ENCODE results near the gene CSPG5. TPM values are rescaled to one million over a fixed set of nuclear protein-coding genes. Genes with fewer than 3 reads are reported as not detected.

The CSPG5 gene, protein sequence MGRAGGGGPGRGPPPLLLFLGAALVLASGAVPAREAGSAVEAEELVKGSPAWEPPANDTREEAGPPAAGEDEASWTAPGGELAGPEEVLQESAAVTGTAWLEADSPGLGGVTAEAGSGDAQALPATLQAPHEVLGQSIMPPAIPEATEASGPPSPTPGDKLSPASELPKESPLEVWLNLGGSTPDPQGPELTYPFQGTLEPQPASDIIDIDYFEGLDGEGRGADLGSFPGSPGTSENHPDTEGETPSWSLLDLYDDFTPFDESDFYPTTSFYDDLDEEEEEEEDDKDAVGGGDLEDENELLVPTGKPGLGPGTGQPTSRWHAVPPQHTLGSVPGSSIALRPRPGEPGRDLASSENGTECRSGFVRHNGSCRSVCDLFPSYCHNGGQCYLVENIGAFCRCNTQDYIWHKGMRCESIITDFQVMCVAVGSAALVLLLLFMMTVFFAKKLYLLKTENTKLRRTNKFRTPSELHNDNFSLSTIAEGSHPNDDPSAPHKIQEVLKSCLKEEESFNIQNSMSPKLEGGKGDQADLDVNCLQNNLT
- total RNA-seq, result under 1 TPM; 0.37 to 0.42 TPM

DNA sequence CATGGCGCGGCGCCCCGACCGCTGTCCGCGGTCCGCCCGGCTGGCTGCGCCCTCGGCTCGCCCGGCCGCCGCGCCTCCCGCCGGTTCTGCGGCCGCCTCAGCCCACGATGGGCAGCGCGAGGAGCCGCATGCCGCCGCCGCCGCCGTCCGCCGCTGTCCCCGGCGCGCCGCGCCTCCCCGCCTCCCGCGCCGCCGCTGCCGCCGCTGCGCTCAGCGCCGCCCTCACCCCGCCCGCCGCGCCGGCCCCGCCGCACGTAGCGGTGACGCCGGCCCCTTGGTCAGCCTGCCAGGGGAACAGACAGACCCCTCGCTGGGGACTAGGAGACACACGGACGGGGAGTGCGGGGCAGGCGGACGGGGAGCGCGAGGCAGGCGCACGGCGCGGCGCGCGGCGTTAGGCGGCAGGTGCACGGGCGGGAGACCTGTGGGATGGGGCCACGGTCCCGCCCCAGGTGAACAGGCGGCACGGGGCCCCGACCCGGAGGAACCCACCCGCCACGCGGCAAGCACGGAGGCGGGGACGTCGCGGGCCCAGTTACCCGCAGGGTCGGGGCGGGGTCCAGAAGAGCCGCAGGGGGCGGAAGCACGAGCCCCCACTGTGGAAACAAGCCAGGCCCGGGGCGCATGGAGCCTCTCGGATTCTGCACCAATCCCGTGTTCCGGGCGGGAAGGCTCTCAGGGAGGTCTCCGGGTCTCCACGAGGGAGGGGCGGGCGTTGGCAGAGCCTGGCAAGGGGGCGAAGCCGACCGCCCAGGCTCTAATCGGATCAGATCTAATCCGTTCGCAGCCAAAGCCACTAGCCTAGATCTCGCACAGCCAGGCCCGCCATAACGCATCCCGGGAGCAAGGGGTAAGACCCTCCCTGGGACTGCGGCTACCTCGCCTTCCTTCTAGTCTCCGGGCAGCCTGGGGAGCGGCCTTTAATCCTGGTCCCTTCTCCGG lies at the start of gene CSPG5:
Gene CSPG5, minus strand, starts transcription at position 175 of the 942 bp plus-strand sequence. Its CDS starts 172 bp downstream, at position 3.
- DNase-seq, result peak; percentile 26
- Mint-ChIP-seq H3K4me3 (peak within 1 kb of the TSS; percentile 60), H3K9me3 (ENCODE audit: insufficient read depth) (no peaks in the 10 kb centered on the region), H3K27me3 (ENCODE audit: low read depth) (peaks cover 36% of the 10 kb centered on the region), H3K4me1 (ENCODE audit: low read depth) (peaks cover 5% of the 10 kb centered on the region), H3K36me3 (ENCODE audit: low read depth) (no peaks in the 10 kb centered on the region), H3K27ac (no peak within 1 kb of the TSS)
- ChIA-PET POLR2A (interaction anchor here (1.3 kb wide), 1 partner anchor 57 kb away, joined by 3 read pairs; no protein-coding TSS in a partner anchor), CTCF (no interaction called here)
- ATAC-seq, result peak; percentile 57

DNA sequence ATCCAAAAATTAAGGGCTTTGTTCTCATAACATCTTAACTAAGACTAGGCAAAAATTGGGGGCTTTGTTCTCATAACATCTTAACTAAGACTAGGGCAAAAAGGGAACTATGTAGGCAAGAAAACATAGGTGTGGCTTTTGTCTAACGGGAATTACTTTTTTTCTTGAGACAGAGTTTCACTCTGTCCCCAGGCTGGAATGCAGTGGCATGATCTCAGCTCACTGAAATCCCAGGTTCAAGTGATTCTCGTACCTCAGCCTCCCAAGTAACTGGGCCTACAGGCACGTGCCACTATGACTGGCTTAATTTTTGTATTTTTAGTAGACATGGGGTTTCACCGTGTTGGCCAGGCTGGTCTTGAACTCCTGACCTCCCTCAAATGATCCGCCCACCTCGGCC lies 49.8 kb upstream of the CSPG5 start:
- ATAC-seq (no peak), DNase-seq (no peak)
- no peak overlapping the region for H3K4me3 Mint-ChIP-seq
- no peaks in the 10 kb centered on the region for H3K4me1 Mint-ChIP-seq (ENCODE audit: low read depth)
- H3K36me3 Mint-ChIP-seq (ENCODE audit: low read depth), result peaks cover 38% of the 10 kb centered on the region
- ChIA-PET CTCF (interaction anchor here (1.1 kb wide), 1 partner anchor 12 kb away, joined by 4 read pairs; no protein-coding TSS in a partner anchor), POLR2A (interaction anchor here (1.4 kb wide), 1 partner anchor 152 kb away, joined by 3 read pairs; no protein-coding TSS in a partner anchor)
- no peaks in the 10 kb centered on the region for H3K27me3 Mint-ChIP-seq (ENCODE audit: low read depth)
- no peak overlapping the region for H3K27ac Mint-ChIP-seq
- H3K9me3 Mint-ChIP-seq (ENCODE audit: insufficient read depth), result no peaks in the 10 kb centered on the region

DNA sequence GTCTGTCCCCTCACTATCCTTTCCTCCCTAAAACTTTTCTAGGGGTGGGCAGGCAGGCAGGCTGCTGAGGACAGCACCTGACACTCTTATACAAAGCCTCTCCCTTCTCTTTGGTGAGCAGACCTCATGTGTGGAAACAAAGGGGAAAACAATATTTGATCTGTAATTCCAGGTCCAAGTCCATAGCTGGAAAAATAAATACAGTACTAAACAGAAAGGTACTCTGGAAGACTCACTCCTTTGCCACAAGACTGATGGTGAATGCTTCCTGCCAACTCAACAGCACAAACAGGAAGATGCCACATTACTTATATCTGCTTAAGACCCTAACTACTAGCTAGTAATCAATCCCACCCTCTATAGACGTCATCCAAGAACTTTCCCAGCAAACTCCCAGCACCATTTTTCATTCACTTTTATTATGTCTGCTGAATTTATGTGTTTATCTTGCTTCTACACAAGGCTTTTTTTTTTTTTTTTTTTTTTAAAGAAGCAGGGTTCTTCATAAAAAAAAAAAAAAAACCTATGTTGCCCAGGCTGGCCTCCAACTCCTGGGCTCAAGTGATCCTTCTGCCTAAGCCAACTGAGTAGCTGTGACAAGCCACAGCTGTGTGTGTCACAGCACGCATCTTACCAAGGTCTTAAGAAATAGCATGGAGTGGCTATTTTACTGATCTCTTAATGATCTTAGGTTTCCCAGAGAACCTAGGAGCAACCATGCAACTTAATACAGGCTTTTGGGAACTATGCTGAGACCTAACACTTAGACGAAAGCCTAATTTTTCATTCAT lies 44.2 kb upstream of the CSPG5 start:
- Mint-ChIP-seq H3K4me3 (no peak overlapping the region), H3K4me1 (ENCODE audit: low read depth) (peaks cover 5% of the 10 kb centered on the region), H3K9me3 (ENCODE audit: insufficient read depth) (no peaks in the 10 kb centered on the region), H3K27ac (peak overlapping the region; percentile 58), H3K36me3 (ENCODE audit: low read depth) (peaks cover 39% of the 10 kb centered on the region), H3K27me3 (ENCODE audit: low read depth) (no peaks in the 10 kb centered on the region)
- DNase-seq (no peak), ATAC-seq (no peak)
- ChIA-PET CTCF (interaction anchor here (0.8 kb wide), 1 partner anchor 46 kb away, joined by 3 read pairs; no protein-coding TSS in a partner anchor), POLR2A (interaction anchor here (0.5 kb wide), 1 partner anchor 12 kb away, joined by 3 read pairs; no protein-coding TSS in a partner anchor)

DNA sequence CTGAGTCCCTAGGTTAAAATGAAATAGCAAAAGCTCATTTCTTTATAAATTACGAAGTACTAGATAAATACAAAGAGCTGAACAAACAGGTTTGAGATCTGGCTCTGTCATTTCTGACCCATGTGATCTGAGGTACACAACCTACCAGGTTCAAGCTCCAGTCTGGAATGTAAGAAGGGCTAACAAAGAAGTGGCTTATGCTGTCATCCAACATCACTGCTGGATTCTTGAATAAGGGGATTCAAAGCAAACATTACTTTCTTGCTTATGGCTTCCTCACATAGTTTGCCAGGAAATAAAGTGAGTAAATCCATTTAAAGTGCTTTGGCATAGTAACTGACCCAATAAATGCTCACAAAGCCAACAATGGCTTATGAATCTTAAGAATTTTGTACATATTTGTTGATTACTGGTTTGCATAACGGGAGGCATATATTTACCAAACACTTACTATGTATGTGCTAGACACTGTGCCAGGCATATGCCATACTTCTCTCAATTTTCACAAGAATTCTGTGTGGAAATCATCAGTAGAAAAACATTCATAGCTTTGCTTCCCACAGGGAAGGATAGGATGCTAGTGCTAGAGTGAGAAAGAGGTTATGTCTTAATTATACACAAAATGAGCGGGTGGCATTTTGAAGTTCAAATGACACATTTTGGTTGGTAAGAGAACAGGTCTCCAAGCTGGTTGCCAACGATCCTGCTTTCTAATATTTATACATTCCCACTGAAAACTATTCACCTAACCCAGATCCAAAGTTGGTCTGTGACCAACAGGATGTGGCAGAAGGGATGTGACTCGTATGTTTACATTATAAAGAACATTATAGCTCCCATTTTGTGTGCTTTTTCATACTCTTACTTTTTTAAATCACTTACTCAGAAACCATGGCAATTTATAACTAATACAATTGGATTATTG lies 38.7 kb upstream of the CSPG5 start:
- Mint-ChIP-seq H3K9me3 (ENCODE audit: insufficient read depth) (no peaks in the 10 kb centered on the region), H3K27ac (no peak overlapping the region), H3K4me1 (ENCODE audit: low read depth) (peaks cover 4% of the 10 kb centered on the region), H3K36me3 (ENCODE audit: low read depth) (peaks cover 38% of the 10 kb centered on the region), H3K4me3 (no peak overlapping the region), H3K27me3 (ENCODE audit: low read depth) (no peaks in the 10 kb centered on the region)
- ChIA-PET CTCF (interaction anchor here (0.8 to 1.3 kb wide), 6 partner anchors 10 to 111 kb away, joined by 3 read pairs; no protein-coding TSS in a partner anchor), POLR2A (interaction anchor here (0.7 kb wide), 1 partner anchor 95 kb away, joined by 3 read pairs; no protein-coding TSS in a partner anchor)
- ATAC-seq (no peak), DNase-seq (no peak)

DNA sequence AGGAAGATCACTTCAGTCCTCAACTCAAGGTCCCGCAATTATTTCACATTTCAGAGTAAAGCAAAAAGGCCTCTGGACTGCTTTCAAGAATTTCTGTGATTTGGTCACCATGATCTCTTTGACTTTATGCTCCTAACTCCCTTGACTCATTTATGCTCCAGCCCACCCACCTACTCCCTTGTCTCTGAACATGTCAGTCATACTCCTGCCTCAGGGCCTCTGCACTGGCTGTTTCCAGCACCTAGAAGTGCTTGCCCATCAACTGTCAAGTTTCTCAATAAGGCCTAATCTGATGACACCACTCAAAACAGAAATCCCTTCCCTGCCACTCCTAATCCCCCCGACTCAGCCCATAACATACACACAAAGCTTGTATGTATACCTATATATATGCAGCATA lies 36.1 kb upstream of the CSPG5 start:
- no peaks in the 10 kb centered on the region for H3K9me3 Mint-ChIP-seq (ENCODE audit: insufficient read depth)
- POLR2A ChIA-PET, result no interaction called here
- CTCF ChIA-PET, result no interaction called here
- ATAC-seq (no peak), DNase-seq (no peak)
- H3K4me3 Mint-ChIP-seq, result no peak overlapping the region
- H3K4me1 Mint-ChIP-seq (ENCODE audit: low read depth), result peaks cover 5% of the 10 kb centered on the region
- H3K27ac Mint-ChIP-seq, result no peak overlapping the region
- H3K27me3 Mint-ChIP-seq (ENCODE audit: low read depth), result no peaks in the 10 kb centered on the region
- peaks cover 37% of the 10 kb centered on the region for H3K36me3 Mint-ChIP-seq (ENCODE audit: low read depth)

DNA sequence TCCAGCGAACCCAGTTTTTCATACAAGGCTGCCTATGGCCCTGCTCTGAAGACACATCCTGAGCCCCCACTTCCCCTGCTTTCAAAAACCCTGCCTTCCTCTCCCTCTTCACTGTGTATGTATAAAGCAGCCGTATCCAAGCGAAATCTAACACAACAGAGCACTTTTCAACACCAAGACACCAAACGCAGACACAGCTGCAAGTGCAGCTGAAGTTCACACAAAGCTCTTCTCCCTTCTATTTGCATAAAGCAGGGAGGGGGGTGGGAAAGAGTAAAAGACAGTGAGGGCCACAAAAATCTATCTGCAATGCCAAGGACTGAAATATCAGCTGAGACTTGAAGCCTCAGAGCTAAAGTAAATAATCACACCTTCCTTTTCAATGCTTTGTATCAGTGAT lies 35.1 kb upstream of the CSPG5 start:
- Mint-ChIP-seq H3K4me3 (no peak overlapping the region), H3K27ac (no peak overlapping the region), H3K36me3 (ENCODE audit: low read depth) (peaks cover 37% of the 10 kb centered on the region), H3K9me3 (ENCODE audit: insufficient read depth) (no peaks in the 10 kb centered on the region), H3K4me1 (ENCODE audit: low read depth) (peaks cover 5% of the 10 kb centered on the region), H3K27me3 (ENCODE audit: low read depth) (no peaks in the 10 kb centered on the region)
- CTCF ChIA-PET, result no interaction called here
- DNase-seq (no peak), ATAC-seq (no peak)
- POLR2A ChIA-PET, result interaction anchor here (0.6 kb wide), 2 partner anchors 211 to 641 kb away, joined by 3 to 4 read pairs; no protein-coding TSS in a partner anchor

DNA sequence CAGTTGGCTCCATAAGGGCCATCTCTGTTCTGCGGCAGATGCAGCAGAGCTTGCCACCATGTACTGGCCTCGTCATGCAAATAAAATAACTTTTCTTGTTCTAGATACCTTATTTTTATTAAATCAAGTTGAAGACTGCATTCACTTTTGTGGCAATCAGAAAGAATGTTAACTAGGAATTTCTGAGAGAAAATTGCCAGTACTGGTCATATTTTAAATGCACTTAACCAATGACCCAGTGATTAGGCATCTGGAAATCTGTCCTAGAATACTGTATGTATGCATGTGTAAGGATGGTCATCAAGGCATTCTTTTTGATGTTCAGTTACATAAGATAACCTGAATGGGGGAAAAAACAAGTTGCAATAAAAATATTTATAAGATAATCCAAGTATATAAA lies 34.2 kb upstream of the CSPG5 start:
- H3K27me3 Mint-ChIP-seq (ENCODE audit: low read depth), result no peaks in the 10 kb centered on the region
- H3K27ac Mint-ChIP-seq, result no peak overlapping the region
- CTCF ChIA-PET, result no interaction called here
- POLR2A ChIA-PET, result no interaction called here
- DNase-seq, result no peak
- no peak overlapping the region for H3K4me3 Mint-ChIP-seq
- ATAC-seq, result no peak
- H3K4me1 Mint-ChIP-seq (ENCODE audit: low read depth), result peaks cover 4% of the 10 kb centered on the region
- no peaks in the 10 kb centered on the region for H3K9me3 Mint-ChIP-seq (ENCODE audit: insufficient read depth)
- H3K36me3 Mint-ChIP-seq (ENCODE audit: low read depth), result peaks cover 39% of the 10 kb centered on the region

DNA sequence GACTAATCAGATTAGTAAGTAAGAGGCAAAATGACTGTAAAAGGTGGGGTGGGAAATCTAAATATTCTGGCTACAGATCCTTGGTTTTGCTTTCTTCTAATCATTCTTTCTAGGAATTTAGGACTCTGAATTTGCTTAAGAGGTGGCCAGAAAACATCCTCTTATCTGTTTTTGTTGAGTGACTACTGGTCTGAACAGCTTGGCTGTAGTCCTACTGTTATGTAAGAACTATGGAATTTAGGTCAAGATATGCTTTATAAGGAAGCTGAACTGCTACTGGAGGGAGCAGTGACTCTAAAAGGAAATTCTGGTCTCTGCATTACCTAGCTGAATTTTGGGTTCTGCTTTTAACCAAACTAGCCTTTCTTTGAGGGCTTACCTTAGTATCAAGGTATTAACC lies 33.5 kb upstream of the CSPG5 start:
- CTCF ChIA-PET, result no interaction called here

DNA sequence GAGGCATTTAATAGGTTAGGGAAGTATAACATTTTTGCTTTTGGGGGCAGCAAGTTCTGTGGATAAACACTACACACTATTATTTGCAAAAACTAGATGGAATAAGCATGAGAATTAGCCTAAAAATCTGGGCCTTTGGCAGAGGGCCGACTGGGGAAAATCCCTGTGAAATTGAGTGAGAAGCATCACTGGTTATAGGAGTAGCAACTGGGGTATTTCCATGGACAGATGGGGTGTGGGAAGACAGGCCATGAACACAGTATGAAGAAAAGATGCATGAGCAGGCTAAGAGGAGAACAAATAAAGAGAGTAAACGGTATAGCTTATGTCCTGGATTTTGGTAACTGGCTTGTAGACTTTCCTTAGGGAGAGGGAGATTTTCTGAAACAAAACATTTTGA lies 32.9 kb upstream of the CSPG5 start:
- POLR2A ChIA-PET, result no interaction called here
- ATAC-seq (no peak), DNase-seq (no peak)
- Mint-ChIP-seq H3K27me3 (ENCODE audit: low read depth) (no peaks in the 10 kb centered on the region), H3K4me1 (ENCODE audit: low read depth) (peaks cover 1% of the 10 kb centered on the region), H3K36me3 (ENCODE audit: low read depth) (peaks cover 28% of the 10 kb centered on the region), H3K4me3 (no peak overlapping the region), H3K9me3 (ENCODE audit: insufficient read depth) (no peaks in the 10 kb centered on the region), H3K27ac (no peak overlapping the region)
- CTCF ChIA-PET, result interaction anchor here (1.4 kb wide), 1 partner anchor 89 kb away, joined by 3 read pairs; no protein-coding TSS in a partner anchor

More for the DNA sequence above, 33.5 kb upstream of the CSPG5 start:
- no peak for ATAC-seq
- peaks cover 32% of the 10 kb centered on the region for H3K36me3 Mint-ChIP-seq (ENCODE audit: low read depth)
- POLR2A ChIA-PET, result no interaction called here
- peak overlapping the region; percentile 13 for H3K27ac Mint-ChIP-seq
- H3K27me3 Mint-ChIP-seq (ENCODE audit: low read depth), result no peaks in the 10 kb centered on the region
- peaks cover 1% of the 10 kb centered on the region for H3K4me1 Mint-ChIP-seq (ENCODE audit: low read depth)
- no peak overlapping the region for H3K4me3 Mint-ChIP-seq
- DNase-seq, result no peak
- no peaks in the 10 kb centered on the region for H3K9me3 Mint-ChIP-seq (ENCODE audit: insufficient read depth)

DNA sequence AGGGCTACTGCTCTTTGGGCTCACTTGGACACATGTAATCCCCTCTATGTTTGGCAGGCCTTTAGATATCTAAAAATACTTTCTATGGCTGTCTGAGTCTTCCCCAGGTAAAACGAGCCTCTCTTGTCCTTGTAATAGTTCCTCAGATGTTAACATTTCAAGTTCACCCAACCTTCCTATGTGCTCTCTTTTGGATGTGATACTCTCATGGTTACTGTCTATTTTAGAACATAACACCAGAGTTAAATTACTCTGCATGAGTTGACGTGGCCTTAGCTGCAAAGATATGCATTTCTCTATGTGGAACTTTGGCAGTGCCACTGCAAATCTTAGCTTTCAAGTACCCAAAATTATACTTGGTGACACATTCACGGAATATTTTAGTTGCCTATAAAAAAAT lies 31.9 kb upstream of the CSPG5 start:
- no peaks in the 10 kb centered on the region for H3K9me3 Mint-ChIP-seq (ENCODE audit: insufficient read depth)
- ChIA-PET POLR2A (no interaction called here), CTCF (interaction anchor here (1.4 kb wide), 1 partner anchor 88 kb away, joined by 3 read pairs; no protein-coding TSS in a partner anchor)
- no peaks in the 10 kb centered on the region for H3K27me3 Mint-ChIP-seq (ENCODE audit: low read depth)
- H3K4me3 Mint-ChIP-seq, result no peak overlapping the region
- DNase-seq (no peak), ATAC-seq (no peak)
- H3K36me3 Mint-ChIP-seq (ENCODE audit: low read depth), result peaks cover 34% of the 10 kb centered on the region
- H3K4me1 Mint-ChIP-seq (ENCODE audit: low read depth), result peaks cover 1% of the 10 kb centered on the region
- H3K27ac Mint-ChIP-seq, result no peak overlapping the region

Measured in activated CD8-positive, alpha-beta T cell treated with anti-CD3 and anti-CD28 coated beads, Interleukin-2, amount 10 ng/mL, durations not matched to agents 7 days and 5 days (primary cell).